Right cardiac atrium (tissue), 5 donors: ENCODE results near the gene ALKAL2. TPM values are rescaled to one million over a fixed set of nuclear protein-coding genes. Genes with fewer than 3 reads are reported as not detected.
"Not testable (repeated sequence)": the region's sequence is repeated elsewhere in the genome, so short reads cannot be mapped to it uniquely, and the experiment has no call there.

Experiments used
- ATAC-seq, 2 donors: fragments of 200-7000 bp; cut with Tn5 transposase; one replicate each; pipeline versions ENCODE4 v1.8.0 to v1.9.1; 2020; ENCODE audit warnings: moderate library complexity in 2 of 2, mild to moderate bottlenecking in 1 of 2
- DNase-seq, 3 donors: peaks; one replicate each; pipeline ENCODE4 v3.0.0-alpha.2; 2020
- H3K27ac ChIP-seq: one replicate; pipeline ENCODE4 v1.5.1; 2013; ENCODE audit warnings: mild to moderate bottlenecking, low read length, control low read depth, moderate library complexity
- H3K27me3 ChIP-seq: one replicate; pipeline ENCODE4 v1.6.1; 2013; ENCODE audit not compliant: control insufficient read depth, insufficient read depth
- H3K4me1 ChIP-seq: one replicate; pipeline ENCODE4 v1.6.1; 2013; ENCODE audit warnings: low read length; ENCODE audit not compliant: control insufficient read depth, insufficient read depth
- H3K4me3 ChIP-seq: one replicate; pipeline ENCODE4 v1.5.1; 2013; ENCODE audit warnings: low read length, control low read depth
- H3K9me3 ChIP-seq: one replicate; pipeline ENCODE4 v1.6.1; 2013; ENCODE audit warnings: low read length; ENCODE audit not compliant: control insufficient read depth
- WGBS: extraction: QIAGEN DNeasy Blood & Tissue Kit; methylation state at CpG from one replicate; pipeline ENCODE4 v1.1.7; 2013; 5-methylcytosine and 5-hydroxymethylcytosine counted together
- intact Hi-C, 4 donors: fragments of 100-400 bp; cut with DNase I; formaldehyde crosslinking; loops; one replicate each; pipeline versions ENCODE4 v1.11.0 to v1.14.0; 2022 to 2023
- long read RNA-seq, 4 donors: library from polyadenylated mRNA; unstranded; transcript quantifications; one replicate each; pipeline ENCODE4 v2.0.0, GENCODE V29; 2020 to 2021
- polyA plus RNA-seq: library from polyadenylated mRNA; stranded (reverse); fragments of 200-250 nt; gene quantifications from one replicate; pipeline ENCODE4 v1.2.3, GENCODE V29; 2013
- total RNA-seq, 4 donors: library from RNA; stranded (reverse); fragmentation: NEBNext Ultra II Directional; extraction: Animal tissue kit (Norgen Biotek cat#: 25700); gene quantifications; one replicate each; pipeline ENCODE4 v1.2.1, GENCODE V29; 2021
- donor health status: healthy with polysubstance abuse.
- donor health status: DM: no; HTN: yes; CAD: no.
- donor health status: DM: no; HTN: no; CAD: no.
- donor health status: DM: no; HTN: yes; CAD: no; lungs with severe emphysema.
- donor health status: DM: yes; HTN: yes; CAD: no.

The ALKAL2 gene, protein sequence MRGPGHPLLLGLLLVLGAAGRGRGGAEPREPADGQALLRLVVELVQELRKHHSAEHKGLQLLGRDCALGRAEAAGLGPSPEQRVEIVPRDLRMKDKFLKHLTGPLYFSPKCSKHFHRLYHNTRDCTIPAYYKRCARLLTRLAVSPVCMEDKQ
- total RNA-seq, result 1 to 10 TPM in 1 of 4 donors, under 1 TPM in 3; 0.20 to 2.9 (median 0.77) TPM
- 0.72 TPM for polyA plus RNA-seq
- long read RNA-seq, donor 1, result 0 reads
- long read RNA-seq, donor 2, partial matches to known transcripts, result 0 of 1 reads
- long read RNA-seq, donor 2, other reads (novel, unspliced or antisense), result 0 of 1 reads
- long read RNA-seq, donor 3, result 0 reads
- long read RNA-seq, donor 4, result 0 reads

- peak in 2 of 3 donors; percentile 48 to 52 for DNase-seq
- intact Hi-C loops, result no loop called here
- H3K4me3 ChIP-seq, result peak within 1 kb of the TSS; percentile 86
- no peaks in the 10 kb centered on the region for H3K27me3 ChIP-seq
- H3K9me3 ChIP-seq, result no peaks in the 10 kb centered on the region
- WGBS, result 2% methylated on average over 123 of the region's 128 CpGs
- ATAC-seq, result no peak
- H3K27ac ChIP-seq, result no peak within 1 kb of the TSS
- H3K4me1 ChIP-seq, result peaks cover 6% of the 10 kb centered on the region
These were observed at the start of gene ALKAL2 for GRCh38 chr2:287911-288757. ALKAL2 (minus strand) TSS chr2:288091; CDS start chr2:287835, 256 bp downstream.

DNA sequence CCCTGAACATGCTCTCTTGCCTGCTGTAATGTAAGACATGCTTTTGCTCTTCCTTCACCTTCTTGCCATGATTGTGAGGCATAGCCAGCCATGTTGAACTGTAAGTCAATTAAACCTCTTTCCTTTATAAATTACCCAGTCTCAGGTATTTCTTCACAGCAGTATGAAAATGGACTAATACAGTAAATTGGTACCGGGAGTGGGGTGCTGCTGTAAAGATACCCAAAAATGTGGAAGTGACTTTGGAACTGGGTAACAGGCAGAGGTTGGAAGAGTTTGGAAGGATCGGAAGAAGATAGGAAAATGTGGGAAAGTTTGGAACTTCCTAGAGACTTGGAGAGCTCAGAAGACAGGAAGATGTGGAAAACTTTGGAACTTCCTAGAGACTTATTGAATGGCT, 49.1 kb upstream of the ALKAL2 start:
- H3K27me3 ChIP-seq, H3K9me3 ChIP-seq, H3K4me1 ChIP-seq, DNase-seq, ATAC-seq, intact Hi-C loops, H3K4me3 ChIP-seq, H3K27ac ChIP-seq: not testable (repeated sequence)
- WGBS, result 91% methylated on average over 2 of the region's 2 CpGs

- no peak overlapping the region for H3K27ac ChIP-seq
- DNase-seq, result no peak
- ATAC-seq, result no peak
- H3K4me1 ChIP-seq, result no peaks in the 10 kb centered on the region
- H3K9me3 ChIP-seq, result peaks cover 2% of the 10 kb centered on the region
- 74% methylated on average over 4 of the region's 4 CpGs for WGBS
- intact Hi-C loops, result no loop called here
- no peaks in the 10 kb centered on the region for H3K27me3 ChIP-seq
- no peak overlapping the region for H3K4me3 ChIP-seq
These were observed 48.5 kb upstream of the ALKAL2 start for GRCh38 chr2:336360-336759.

- ATAC-seq, result no peak
- WGBS, result 39% methylated on average over 3 of the region's 3 CpGs
- DNase-seq, result no peak
These were observed 44.7 kb upstream of the ALKAL2 start for GRCh38 chr2:332592-332991.

DNA sequence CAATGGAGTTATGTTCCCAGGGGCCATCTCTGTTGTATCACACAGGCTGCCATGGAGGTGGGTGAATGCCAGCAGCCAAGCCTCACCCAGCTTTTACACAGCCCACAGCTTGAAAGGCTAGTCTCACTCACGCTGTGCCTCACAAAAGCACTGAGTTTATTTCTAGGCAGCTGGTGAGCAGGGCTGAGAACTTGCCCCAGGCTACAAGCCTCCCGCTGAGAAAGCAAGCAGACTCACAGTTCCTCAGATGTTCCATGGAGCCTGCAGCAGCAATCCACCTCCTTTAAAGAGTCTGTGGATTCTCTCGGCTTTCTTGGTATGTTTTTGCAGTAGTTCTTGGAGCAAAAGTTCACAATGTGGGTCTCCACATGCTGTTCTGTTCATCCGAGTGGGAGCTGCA, 40.9 kb upstream of the ALKAL2 start:
- DNase-seq (no peak), ATAC-seq (no peak)
- Histone ChIP-seq H3K4me1 (no peaks in the 10 kb centered on the region), H3K27ac (no peak overlapping the region), H3K4me3 (no peak overlapping the region), H3K9me3 (no peaks in the 10 kb centered on the region), H3K27me3 (no peaks in the 10 kb centered on the region)
- intact Hi-C loops, result no loop called here
- WGBS, result 82% methylated on average over 4 of the region's 4 CpGs

More at GRCh38 chr2:332592-332991, 44.7 kb upstream of the ALKAL2 start:
- no peak overlapping the region for H3K4me3 ChIP-seq
- no peak overlapping the region for H3K27ac ChIP-seq
- intact Hi-C loops, result no loop called here
- no peaks in the 10 kb centered on the region for H3K4me1 ChIP-seq
- no peaks in the 10 kb centered on the region for H3K9me3 ChIP-seq
- H3K27me3 ChIP-seq, result no peaks in the 10 kb centered on the region

DNA sequence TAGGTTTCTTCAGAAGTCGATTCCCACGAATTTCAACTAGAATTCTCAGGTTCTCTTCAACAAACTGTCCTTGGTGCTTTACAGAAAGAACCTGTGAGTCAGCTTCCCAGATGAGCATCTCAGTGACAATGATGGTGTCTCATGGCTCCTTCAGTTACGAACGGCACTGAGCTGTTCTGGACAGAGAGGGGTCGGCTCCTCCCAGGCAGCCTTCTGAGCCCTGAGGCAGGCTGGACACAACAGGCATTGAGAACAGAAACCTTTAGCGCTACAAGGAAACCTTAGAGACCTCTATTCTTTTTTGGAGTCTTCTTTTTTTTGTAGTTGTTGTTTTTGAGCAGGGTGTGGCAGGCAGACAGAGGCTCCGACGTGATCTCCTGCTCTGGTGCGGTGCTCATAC, 35.1 kb upstream of the ALKAL2 start:
- DNase-seq (peak in 1 of 3 donors; percentile 2), ATAC-seq (no peak)
- Histone ChIP-seq H3K4me1 (no peaks in the 10 kb centered on the region), H3K4me3 (no peak overlapping the region), H3K27me3 (no peaks in the 10 kb centered on the region), H3K9me3 (no peaks in the 10 kb centered on the region), H3K27ac (no peak overlapping the region)
- intact Hi-C loops, result no loop called here
- WGBS, result 80% methylated on average over 9 of the region's 9 CpGs

DNA sequence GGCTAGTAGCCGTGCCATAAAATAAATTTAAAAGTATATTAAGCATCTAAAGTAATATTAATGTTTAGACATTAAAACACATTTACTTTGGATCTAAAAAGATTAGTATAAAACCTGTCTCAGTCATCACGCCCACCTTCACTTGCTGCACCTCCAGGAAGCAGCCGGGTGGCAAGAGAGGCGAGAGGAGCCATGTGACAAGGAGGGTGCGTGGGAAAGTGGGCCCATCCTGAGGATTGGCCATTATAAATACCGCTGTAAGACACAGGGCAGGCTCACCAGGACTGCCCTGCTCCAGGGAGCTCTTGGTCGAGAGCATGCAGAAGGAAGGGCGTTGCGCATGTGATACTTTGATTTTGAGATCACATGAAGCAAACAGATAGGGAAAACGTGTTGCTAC, 34.4 kb upstream of the ALKAL2 start:
- WGBS, result 77% methylated on average over 10 of the region's 10 CpGs

DNA sequence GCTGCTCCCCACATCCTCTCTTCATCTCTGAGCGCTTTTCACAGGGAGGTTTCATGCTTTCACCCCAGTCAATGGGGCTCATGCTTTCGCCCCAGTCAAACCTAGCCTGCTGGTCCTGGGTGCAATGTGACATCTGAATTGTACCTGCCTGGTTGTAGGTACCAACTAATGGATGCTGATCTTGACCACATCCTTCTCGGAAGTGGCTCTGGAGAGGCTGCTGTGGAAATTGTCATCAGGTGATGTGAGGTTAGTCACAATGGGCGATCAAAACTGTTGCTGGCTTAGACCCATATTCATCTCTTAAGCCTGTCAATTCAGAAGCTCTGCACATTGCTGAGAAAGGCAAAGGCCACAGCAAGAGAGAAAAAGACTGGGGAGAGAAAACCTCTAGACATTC, 32.7 kb upstream of the ALKAL2 start:
- no peaks in the 10 kb centered on the region for H3K4me1 ChIP-seq
- no peak for ATAC-seq
- no peaks in the 10 kb centered on the region for H3K27me3 ChIP-seq
- no peaks in the 10 kb centered on the region for H3K9me3 ChIP-seq
- WGBS, result 88% methylated on average over 4 of the region's 4 CpGs
- no peak overlapping the region for H3K4me3 ChIP-seq
- H3K27ac ChIP-seq, result no peak overlapping the region
- no peak for DNase-seq
- intact Hi-C loops, result no loop called here

More for the DNA sequence above, 34.4 kb upstream of the ALKAL2 start:
- DNase-seq (no peak), ATAC-seq (no peak)
- H3K27me3 ChIP-seq, result no peaks in the 10 kb centered on the region
- no peaks in the 10 kb centered on the region for H3K9me3 ChIP-seq
- H3K27ac ChIP-seq, result no peak overlapping the region
- intact Hi-C loops, result no loop called here
- no peak overlapping the region for H3K4me3 ChIP-seq
- no peaks in the 10 kb centered on the region for H3K4me1 ChIP-seq

DNA sequence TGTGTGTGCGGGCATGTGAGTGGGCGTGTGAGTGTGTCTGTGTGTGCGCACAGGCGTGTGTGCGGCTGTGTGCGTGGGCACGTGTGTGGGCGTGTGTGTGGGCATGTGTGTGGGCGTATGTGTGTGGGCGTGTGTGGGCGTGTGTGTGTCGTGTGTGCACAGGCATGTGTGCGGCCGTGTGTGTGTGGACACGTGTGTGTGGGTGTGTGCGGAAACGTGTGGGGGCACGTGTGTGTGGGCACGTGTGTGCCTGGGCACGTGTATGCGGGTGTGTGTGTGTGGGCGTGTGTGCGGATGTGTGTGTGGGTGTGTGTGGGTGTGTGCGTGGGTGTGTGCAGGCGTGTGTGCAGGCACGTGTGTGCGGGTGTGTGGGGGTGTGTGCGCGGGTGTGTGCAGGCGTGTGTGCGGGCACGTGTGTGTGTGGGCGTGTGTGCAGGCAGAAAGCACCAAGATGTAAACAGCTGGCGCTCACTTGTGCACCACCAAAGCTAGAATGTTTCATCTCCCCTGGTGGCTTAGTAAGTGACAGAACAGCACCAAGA, 31.2 kb upstream of the ALKAL2 start:
- Histone ChIP-seq H3K4me1 (no peaks in the 10 kb centered on the region), H3K27me3 (no peaks in the 10 kb centered on the region), H3K27ac (no peak overlapping the region), H3K4me3 (no peak overlapping the region), H3K9me3 (no peaks in the 10 kb centered on the region)
- ATAC-seq (no peak), DNase-seq (no peak)
- intact Hi-C loops, result no loop called here
- 90% methylated on average over 34 of the region's 34 CpGs for WGBS

GRCh38 chr2:317501-318424, 29.9 kb upstream of the ALKAL2 start:
- no peaks in the 10 kb centered on the region for H3K9me3 ChIP-seq
- DNase-seq, result peak in 1 of 3 donors; percentile 26
- H3K27ac ChIP-seq, result no peak overlapping the region
- no peak overlapping the region for H3K4me3 ChIP-seq
- H3K27me3 ChIP-seq, result no peaks in the 10 kb centered on the region
- WGBS, result 64% methylated on average over 27 of the region's 27 CpGs
- intact Hi-C loops, result no loop called here
- H3K4me1 ChIP-seq, result no peaks in the 10 kb centered on the region
- no peak for ATAC-seq
